NCI-H1930 (cell line): ENCODE results near the gene NR3C2.

Source experiments
- DNase-seq, 2 experiments: peaks; one replicate each; lab custom pipeline; 2025; lab: John Stamatoyannopoulos, UW

Gene NR3C2

GRCh38 chr4:148441986-148442831 is at the start of gene NR3C2:
Gene NR3C2, minus strand, starts transcription at chr4:148442414.
- peak; percentile 91 to 93 for DNase-seq

- DNase-seq: no peak
Measured at GRCh38 chr4:148487181-148487580, 45.0 kb upstream of the NR3C2 start.

DNA sequence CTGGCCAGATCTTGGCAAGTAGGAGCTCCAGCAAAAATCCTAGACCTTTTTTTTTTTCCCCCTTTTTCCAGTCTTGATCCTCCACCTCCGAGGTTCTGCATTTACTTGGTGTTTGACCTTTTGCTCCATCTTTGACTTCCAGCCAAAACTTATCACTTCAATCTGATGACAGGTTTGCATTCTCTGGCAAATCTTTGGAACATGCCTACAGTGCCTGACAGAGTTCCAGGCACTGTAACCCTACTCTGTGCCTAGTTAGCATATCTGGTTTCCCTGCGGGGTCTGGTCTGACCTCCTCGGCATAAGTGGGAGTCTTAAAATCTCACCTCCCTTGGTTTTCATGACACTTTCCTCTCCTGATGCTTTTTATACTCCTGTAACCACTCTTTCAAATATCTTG is 39.4 kb upstream of the NR3C2 start:
- no peak for DNase-seq

- no peak for DNase-seq
Measured at GRCh38 chr4:148477276-148477675, 35.1 kb upstream of the NR3C2 start.

DNA sequence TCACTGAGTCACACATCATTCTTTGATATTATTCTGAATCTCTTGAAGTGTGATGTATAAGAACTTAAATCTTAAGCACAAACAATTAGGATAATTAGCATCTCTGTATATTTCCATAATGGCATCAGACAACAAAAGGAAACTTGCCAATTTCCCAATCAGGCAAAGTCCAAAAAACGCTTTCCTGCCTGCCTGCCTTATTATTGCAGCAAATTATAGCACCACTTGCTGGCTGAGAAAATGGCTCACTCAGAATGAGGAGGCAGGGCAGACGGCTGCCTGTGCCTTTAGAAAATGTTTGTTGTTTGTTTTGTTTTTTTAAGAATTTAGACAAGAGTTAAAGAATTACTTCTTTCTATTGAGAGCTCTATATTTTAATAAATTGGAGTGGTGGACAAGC is 27.7 kb upstream of the NR3C2 start:
- no peak for DNase-seq

GRCh38 chr4:148454835-148455234 is 12.6 kb upstream of the NR3C2 start:
- no peak for DNase-seq

DNA sequence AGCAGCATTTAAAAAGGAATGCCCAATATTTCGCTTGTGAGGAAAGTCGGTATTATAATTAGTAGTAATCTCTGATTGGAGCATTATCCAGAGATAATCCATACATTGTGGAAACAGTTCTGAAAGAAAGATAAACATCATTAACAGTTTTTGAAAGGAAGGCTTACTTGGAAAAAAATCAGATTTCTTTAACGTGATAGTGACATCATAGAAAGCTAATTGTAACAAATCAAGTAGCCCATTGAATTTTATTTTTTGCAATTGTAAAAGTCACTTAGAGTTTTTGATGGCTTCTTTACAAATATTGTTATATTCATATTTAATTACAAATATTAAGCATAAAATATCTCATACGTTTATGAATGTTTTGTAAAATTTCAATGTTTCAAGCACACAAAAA is 11.6 kb upstream of the NR3C2 start:
- DNase-seq: no peak

GRCh38 chr4:148452970-148453369 is 10.8 kb upstream of the NR3C2 start:
- no peak for DNase-seq

DNA sequence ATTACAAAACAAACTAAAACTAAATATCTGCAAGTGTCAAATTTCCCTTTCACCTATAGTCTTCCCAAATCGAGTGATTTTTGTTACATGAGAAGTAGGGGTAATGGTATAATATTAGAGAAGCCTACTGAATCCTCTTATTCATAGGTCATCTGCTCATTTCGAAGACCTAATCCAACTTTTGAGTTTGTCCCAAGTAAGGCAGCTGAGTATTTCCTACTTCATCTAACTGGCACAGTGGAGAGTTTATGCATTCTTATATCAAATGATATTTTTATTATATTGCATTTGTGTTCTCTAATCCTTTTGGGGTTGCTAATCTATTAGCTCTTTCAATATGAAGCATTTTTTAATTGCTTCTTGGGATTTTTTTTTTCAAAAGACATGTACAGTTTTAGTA is 7.7 kb upstream of the NR3C2 start:
- DNase-seq: no peak

DNA sequence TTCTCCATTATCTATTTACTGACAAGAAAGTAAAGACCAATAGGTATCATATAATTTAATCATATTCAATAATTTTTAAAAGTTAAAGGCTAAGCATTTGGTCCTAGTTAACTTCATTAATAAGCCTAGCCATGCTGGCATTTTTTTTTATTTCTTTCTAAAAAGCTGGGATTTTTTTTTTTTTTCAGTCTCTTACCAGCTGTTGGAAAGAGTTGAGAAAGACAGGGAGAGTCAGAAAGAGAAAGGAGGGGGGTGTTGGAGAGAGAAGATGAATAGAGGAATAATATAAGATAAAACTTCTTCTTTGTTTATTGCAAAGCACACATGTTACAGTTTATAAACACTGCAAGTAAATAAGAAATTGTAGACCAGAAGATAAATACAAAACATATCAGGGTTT is 5.9 kb upstream of the NR3C2 start:
- DNase-seq: no peak

DNA sequence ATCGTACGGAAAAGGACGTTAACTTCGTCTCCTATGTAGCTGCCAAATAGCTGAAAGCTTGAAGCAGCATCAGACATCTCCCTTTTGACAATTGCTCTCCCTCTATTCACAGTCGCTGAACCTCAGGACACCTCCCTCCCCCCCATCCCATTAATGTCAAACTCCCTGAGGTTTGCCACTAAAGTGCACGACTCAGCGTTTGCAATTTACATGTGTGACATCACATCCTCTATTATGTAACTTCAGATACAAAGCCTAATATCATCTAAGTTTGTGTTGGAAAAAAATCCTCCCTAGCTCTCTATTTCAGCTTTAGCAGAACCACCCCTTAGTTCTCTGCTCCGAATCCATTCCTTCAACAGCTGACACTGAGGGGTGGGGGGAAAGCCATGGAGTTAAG is 5.5 kb upstream of the NR3C2 start:
- DNase-seq: no peak

GRCh38 chr4:148445860-148446330 is 3.7 kb upstream of the NR3C2 start:
- no peak for DNase-seq

GRCh38 chr4:148445071-148445859 is 3.1 kb upstream of the NR3C2 start:
- peak; percentile 32 to 37 for DNase-seq

- peak; percentile 11 to 20 for DNase-seq
Measured at GRCh38 chr4:148444296-148445070, 2.3 kb upstream of the NR3C2 start.

GRCh38 chr4:148443512-148444295 is 1.5 kb upstream of the NR3C2 start:
- no peak for DNase-seq

DNA sequence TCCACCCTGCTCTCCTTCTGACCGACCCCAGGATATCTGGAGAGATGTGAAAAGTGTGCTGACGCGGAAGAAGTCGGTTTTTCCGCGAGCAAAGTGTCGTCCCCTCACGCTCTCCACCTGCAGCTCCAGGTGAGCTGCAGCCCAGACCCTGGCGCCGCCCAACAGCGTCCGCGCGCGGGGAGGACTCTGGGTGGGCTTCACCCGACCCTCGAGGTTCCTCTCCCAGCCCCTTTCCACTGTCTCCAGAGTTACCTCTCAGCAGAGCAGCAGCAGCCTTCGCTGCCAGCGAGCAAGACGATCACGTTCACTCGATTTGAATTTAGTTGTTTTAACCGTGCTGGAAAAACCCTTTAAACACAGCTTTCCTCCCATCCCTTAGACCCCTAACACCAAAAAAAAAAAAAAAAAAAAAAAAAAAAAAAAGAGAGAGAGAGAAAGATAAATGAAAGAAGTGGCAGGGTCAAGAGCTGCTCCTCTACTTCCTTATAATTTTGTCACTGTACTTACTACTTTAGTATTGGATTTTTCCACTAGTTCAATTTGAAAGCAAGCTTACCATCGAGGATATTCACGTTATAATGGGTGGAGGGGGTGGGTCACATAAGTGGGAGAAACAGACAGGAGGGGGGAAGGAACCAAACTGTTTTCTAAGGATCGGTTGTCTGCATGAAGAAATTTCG is 758 bp upstream of the NR3C2 start:
- DNase-seq: no peak

DNA sequence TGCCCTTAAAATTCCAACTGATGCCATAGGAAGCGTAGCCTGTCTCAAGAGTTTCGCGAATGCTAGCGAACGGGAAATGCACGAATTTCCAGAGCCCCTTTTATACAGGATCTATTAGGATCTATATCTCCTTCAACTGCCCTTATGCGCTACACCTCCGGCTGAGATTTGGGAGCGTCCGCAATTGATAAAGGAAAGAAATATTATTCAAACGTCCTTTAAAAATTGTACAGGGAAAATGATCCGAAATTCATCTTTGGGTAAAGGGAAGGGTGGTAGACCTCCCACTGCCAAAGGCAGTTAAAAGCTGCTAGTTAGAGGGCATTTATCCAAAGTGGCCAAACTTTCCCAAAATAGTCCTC is 609 bp downstream of the NR3C2 start:
- DNase-seq: no peak

- no peak for DNase-seq
Measured at GRCh38 chr4:148438047-148438446, 4.2 kb downstream of the NR3C2 start.

GRCh38 chr4:148437439-148437838 is 4.8 kb downstream of the NR3C2 start:
- no peak for DNase-seq

- no peak for DNase-seq
Measured at GRCh38 chr4:148436512-148436911, 5.7 kb downstream of the NR3C2 start.
